ENCODE data around the gene RBM22.

GRCh38 chr5:150658699-150659265 lies 42.1 kb downstream of the RBM22 start:
- no peak for TF ChIP-seq E2F5 (CRISPR knock-in tag; IDR thresholded peaks at IDR 0.05)
- TF ChIP-seq CTCF (IDR thresholded peaks at IDR 0.05) = no peak
- TF ChIP-seq AFF4 (CRISPR knock-in tag; IDR thresholded peaks at IDR 0.05; ENCODE audit: borderline replicate concordance) = no peak
- no peak for TF ChIP-seq JUN (CRISPR knock-in tag; IDR thresholded peaks at IDR 0.05)
- TF ChIP-seq MAX (CRISPR knock-in tag; IDR thresholded peaks at IDR 0.05) = no peak
- no peak for TF ChIP-seq USF2 (CRISPR knock-in tag; IDR thresholded peaks at IDR 0.05)
- TF ChIP-seq SP1 (CRISPR knock-in tag; conservative IDR thresholded peaks at IDR 0.05) = no peak
- TF ChIP-seq NFYB (CRISPR knock-in tag; conservative IDR thresholded peaks at IDR 0.05; ENCODE audit: low read depth) = no peak
- TF ChIP-seq ATF2 (CRISPR knock-in tag; IDR thresholded peaks at IDR 0.05; ENCODE audit: borderline replicate concordance, low read depth) = no peak
- TF ChIP-seq ATF1 (CRISPR knock-in tag; IDR thresholded peaks at IDR 0.05) = no peak
- TF ChIP-seq MYBL2 (CRISPR knock-in tag; IDR thresholded peaks at IDR 0.05) = no peak
- no peak for TF ChIP-seq USF1 (CRISPR knock-in tag; IDR thresholded peaks at IDR 0.05)

Measured in WTC11 (cell line).